GDM1 (cell line): ENCODE results near the gene JAG2.

ENCODE experiments used
- DNase-seq: peaks from one replicate; lab custom pipeline; 2025; lab: John Stamatoyannopoulos, UW

JAG2 gene

DNA sequence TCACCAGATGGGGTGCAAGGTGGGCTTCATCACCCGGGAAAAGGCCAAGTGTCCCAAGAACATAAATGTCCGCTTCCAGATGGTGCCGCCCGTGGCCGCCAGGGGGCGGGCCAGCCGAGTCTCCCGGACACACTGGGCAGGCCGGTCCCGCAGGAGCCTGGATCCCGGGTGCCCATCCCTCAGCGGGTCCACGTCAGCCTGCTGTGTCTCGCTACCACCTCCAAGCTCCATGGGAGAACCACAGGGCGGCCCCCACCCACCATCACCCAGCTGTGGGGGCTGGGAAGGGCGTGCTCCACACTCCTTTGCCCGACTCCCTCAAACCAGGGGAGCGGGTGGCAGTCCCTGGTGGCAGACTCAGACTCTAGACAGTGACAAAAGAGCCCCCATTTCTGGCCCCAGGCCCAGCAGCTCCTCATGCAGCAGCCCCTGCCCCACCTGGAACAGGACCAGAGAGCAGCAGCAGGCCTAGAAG, 34.5 kb upstream of the JAG2 start:
- DNase-seq, result no peak

GRCh38 chr14:105201925-105202513, 33.4 kb upstream of the JAG2 start:
- peak; percentile 89 for DNase-seq

GRCh38 chr14:105201156-105201924, 32.8 kb upstream of the JAG2 start:
- no peak for DNase-seq

DNA sequence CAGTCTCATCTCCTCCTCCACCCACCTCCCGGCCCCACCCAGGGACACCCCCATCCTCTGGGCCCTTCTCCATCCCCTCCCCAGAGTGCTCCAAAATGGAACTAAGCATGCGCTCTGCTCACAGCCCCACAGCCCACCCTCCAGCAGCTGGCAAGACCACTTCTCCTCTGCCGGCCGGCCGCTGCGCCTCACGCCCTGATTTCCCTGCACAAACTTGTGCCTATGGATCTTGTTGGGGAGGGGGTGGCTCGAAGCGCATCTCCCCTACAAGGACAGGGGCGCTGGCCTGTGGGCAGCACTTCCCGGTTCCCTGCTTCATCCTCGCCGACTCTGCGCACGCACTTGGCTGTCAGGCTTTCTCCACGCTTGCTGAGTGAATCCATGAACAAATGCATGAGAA, 32.1 kb upstream of the JAG2 start:
- DNase-seq, result no peak

GRCh38 chr14:105200074-105200473, 31.5 kb upstream of the JAG2 start:
- DNase-seq, result no peak

GRCh38 chr14:105199093-105199492, 30.5 kb upstream of the JAG2 start:
- DNase-seq, result no peak

GRCh38 chr14:105198588-105198987, 30.0 kb upstream of the JAG2 start:
- DNase-seq, result no peak

DNA sequence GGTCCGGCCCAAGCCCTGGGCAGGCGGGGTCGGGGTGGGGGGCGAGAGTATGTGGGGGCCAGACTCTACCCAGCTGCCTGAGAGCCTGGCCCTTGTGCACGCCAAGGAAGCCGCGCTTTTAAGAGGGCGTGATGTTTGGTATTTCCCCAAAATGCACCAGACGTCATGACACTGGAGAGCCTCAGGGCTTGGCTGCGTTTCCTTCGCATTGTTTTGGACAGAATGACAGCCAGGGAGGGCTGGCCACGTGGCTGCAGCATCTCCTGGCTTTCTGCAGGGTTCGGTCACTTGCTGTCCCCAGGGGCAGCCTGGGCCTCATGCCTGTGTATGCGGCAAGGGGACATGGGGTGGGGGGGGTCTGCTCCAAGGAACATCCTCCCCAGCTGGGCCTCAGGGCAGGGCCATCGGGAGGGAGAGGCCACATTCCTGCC, 28.6 kb upstream of the JAG2 start:
- DNase-seq, result no peak

GRCh38 chr14:105196265-105196960, 27.8 kb upstream of the JAG2 start:
- DNase-seq, result no peak

DNA sequence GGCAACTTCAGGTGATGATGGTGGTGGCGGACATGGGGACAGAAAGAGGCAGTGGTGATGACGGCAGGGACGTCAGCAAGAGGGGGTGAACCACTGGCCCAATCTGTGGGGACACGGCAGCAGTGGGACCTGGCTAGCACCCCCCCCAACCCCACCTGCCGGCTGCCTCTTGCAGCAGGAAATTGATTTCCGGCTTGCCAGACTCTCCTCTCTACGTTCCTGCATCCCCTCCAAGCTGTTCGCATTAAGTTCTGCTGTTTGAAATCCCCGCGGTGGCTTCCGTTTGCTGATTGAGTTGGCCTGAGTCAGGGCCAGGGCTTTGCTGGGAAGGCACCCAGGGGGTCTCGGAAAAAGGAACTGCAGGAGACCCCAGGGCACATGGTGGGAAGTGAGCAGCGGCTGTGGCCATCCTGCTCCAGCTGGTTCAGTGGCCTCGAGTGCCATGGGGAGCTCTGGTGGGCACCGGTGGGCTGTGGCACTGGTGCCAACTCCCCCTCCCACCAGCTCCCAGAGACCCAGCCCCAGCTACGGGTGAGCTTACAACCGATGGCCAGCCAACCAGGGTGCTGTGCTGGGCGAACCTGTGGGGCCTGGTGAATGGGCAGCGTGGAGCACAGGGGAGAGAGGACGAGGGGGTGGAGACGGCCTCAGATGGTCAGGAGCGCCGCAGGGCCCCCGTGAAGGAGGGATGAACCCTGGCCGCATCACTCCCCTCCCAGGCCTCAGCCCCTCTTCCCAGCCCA, 27.1 kb upstream of the JAG2 start:
- DNase-seq, result no peak

- DNase-seq, result no peak
Measured at GRCh38 chr14:105195051-105195450, 26.5 kb upstream of the JAG2 start.

GRCh38 chr14:105193916-105194782, 25.6 kb upstream of the JAG2 start:
- no peak for DNase-seq

GRCh38 chr14:105192866-105193731, 24.5 kb upstream of the JAG2 start:
- DNase-seq, result no peak

DNA sequence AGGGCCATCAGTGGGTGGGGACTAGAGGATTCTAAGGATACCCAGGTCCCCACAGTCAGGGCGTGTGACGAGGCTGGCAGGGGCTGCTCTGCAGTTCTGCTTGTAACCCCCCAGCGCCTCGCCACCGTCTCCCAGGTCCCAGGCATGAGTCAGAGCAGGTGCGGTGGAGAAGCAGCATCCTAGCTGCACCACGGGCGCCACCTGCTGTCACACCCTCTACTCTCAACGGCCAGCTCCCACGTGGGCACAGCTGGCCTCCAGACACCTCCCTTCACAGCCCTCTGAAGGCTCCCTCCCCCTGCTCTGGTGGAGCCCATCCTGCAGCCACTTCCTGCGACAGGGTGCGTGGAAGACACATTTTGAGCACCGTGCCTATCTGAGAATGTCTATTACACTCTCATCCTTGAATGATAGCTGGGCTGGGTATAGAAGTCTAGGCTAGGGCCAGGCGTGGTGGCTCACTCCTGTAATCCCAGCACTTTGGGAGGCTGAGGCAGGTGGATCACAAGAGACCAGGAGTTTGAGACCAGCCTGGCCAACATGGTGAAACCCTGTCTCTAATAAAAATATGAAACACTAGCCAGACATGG, 19.5 kb upstream of the JAG2 start:
- no peak for DNase-seq

- no peak for DNase-seq
Measured at GRCh38 chr14:105187116-105187515, 18.5 kb upstream of the JAG2 start.

DNA sequence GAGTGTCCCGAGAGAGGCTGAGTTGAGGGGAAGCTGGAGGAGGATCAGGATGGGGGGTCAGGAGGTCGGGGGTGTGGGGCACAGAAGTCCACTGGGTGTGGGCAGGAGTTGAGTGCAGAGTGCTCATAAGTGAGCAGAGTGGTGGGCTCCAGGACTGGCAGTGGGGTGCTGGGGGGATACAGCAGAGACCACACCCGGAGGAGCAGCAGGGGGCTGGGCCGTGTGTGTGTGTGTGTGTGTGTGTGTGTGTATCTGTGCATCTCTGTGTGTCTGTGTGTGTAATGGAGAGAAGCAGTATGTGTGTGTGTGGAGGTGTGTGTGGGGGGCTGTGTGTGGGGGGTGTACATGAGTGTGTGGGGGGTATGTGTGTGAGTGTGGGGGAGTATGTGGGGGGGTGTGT, 17.4 kb upstream of the JAG2 start:
- no peak for DNase-seq

- DNase-seq, result no peak
Measured at GRCh38 chr14:105185001-105185400, 16.4 kb upstream of the JAG2 start.

GRCh38 chr14:105184461-105184860, 15.9 kb upstream of the JAG2 start:
- DNase-seq, result no peak

- DNase-seq, result no peak
Measured at GRCh38 chr14:105182296-105183020, 13.9 kb upstream of the JAG2 start.
